Endothelial cell (in vitro differentiated cells): Measurements from ENCODE around the gene EWSR1. TPM values are rescaled to one million over a fixed set of nuclear protein-coding genes. Genes with fewer than 3 reads are reported as not detected.

Experiments
- DNase-seq: peaks from one replicate; pipeline ENCODE4 v3.0.0; 2021; ENCODE audit warnings: low spot score
- H3K27ac Mint-ChIP-seq: one replicate; pipeline ENCODE4 v1.8.0; 2021; ENCODE audit warnings: mixed read lengths, inconsistent platforms; ENCODE audit not compliant: unreplicated experiment
- H3K27me3 Mint-ChIP-seq: one replicate; pipeline ENCODE4 v1.8.0; 2021; ENCODE audit warnings: mild to moderate bottlenecking, moderate library complexity, mixed read lengths, inconsistent platforms; ENCODE audit not compliant: unreplicated experiment
- H3K36me3 Mint-ChIP-seq: one replicate; pipeline ENCODE4 v1.8.0; 2021; ENCODE audit warnings: mild to moderate bottlenecking, low read depth, mixed read lengths, inconsistent platforms; ENCODE audit not compliant: unreplicated experiment
- H3K4me1 Mint-ChIP-seq: one replicate; pipeline ENCODE4 v1.8.0; 2021; ENCODE audit warnings: mild to moderate bottlenecking, mixed read lengths, inconsistent platforms; ENCODE audit not compliant: unreplicated experiment
- H3K4me3 Mint-ChIP-seq: one replicate; pipeline ENCODE4 v1.8.0; 2021; ENCODE audit warnings: mild to moderate bottlenecking, mixed read lengths, inconsistent platforms; ENCODE audit not compliant: unreplicated experiment
- H3K9me3 Mint-ChIP-seq: one replicate; pipeline ENCODE4 v1.8.0; 2021; ENCODE audit warnings: mixed read lengths, inconsistent platforms; ENCODE audit not compliant: unreplicated experiment
- total RNA-seq: library from RNA; stranded (reverse); fragmentation: NEBNext Ultra II Directional; extraction: Animal tissue kit (Norgen Biotek cat#: 25700); gene quantifications from one replicate; pipeline ENCODE4 v1.2.1, GENCODE V29; 2021; ENCODE audit not compliant: unreplicated experiment
- TF ChIP-seq, protein P1 (sequence below): fragments of 200-600 bp; sonication (generic); IDR thresholded peaks from one replicate; pipeline ENCODE4 v1.5.0; 2021; ENCODE audit warnings: antibody characterized with exemption; ENCODE audit not compliant: unreplicated experiment

Gene EWSR1
- total RNA-seq, 1 donor from 2014 or later = 307 TPM

GRCh38 chr22:29302402-29302680, 34.3 kb downstream of the EWSR1 start:
- Mint-ChIP-seq H3K9me3 (no peaks in the 10 kb centered on the region), H3K27ac (no peak overlapping the region), H3K4me3 (no peak overlapping the region), H3K36me3 (peaks cover 38% of the 10 kb centered on the region), H3K27me3 (peaks cover 20% of the 10 kb centered on the region), H3K4me1 (peaks cover 24% of the 10 kb centered on the region)
- no peak for DNase-seq
- TF ChIP-seq, protein P1, sequence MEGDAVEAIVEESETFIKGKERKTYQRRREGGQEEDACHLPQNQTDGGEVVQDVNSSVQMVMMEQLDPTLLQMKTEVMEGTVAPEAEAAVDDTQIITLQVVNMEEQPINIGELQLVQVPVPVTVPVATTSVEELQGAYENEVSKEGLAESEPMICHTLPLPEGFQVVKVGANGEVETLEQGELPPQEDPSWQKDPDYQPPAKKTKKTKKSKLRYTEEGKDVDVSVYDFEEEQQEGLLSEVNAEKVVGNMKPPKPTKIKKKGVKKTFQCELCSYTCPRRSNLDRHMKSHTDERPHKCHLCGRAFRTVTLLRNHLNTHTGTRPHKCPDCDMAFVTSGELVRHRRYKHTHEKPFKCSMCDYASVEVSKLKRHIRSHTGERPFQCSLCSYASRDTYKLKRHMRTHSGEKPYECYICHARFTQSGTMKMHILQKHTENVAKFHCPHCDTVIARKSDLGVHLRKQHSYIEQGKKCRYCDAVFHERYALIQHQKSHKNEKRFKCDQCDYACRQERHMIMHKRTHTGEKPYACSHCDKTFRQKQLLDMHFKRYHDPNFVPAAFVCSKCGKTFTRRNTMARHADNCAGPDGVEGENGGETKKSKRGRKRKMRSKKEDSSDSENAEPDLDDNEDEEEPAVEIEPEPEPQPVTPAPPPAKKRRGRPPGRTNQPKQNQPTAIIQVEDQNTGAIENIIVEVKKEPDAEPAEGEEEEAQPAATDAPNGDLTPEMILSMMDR = no peak

- TF ChIP-seq, protein P1 = no peak
- H3K9me3 Mint-ChIP-seq = no peaks in the 10 kb centered on the region
- H3K27ac Mint-ChIP-seq = no peak overlapping the region
- peaks cover 21% of the 10 kb centered on the region for H3K27me3 Mint-ChIP-seq
- H3K36me3 Mint-ChIP-seq = peaks cover 38% of the 10 kb centered on the region
- peaks cover 24% of the 10 kb centered on the region for H3K4me1 Mint-ChIP-seq
- H3K4me3 Mint-ChIP-seq = no peak overlapping the region
- DNase-seq = no peak
Measured at GRCh38 chr22:29302681-29303465, 34.8 kb downstream of the EWSR1 start.

- Mint-ChIP-seq H3K27me3 (peaks cover 20% of the 10 kb centered on the region), H3K9me3 (no peaks in the 10 kb centered on the region), H3K27ac (peak overlapping the region; percentile 68), H3K4me1 (peaks cover 22% of the 10 kb centered on the region), H3K36me3 (peaks cover 17% of the 10 kb centered on the region), H3K4me3 (peak overlapping the region; percentile 81)
- DNase-seq = no peak
- TF ChIP-seq, protein P1 = no peak
Measured at GRCh38 chr22:29305836-29306174, 37.7 kb downstream of the EWSR1 start.

- Mint-ChIP-seq H3K27me3 (peaks cover 19% of the 10 kb centered on the region), H3K4me1 (peaks cover 20% of the 10 kb centered on the region), H3K36me3 (peaks cover 12% of the 10 kb centered on the region), H3K9me3 (no peaks in the 10 kb centered on the region), H3K4me3 (peak within 1 kb of the TSS; percentile 97), H3K27ac (peak within 1 kb of the TSS; percentile 82)
- DNase-seq = peak; percentile 88
- TF ChIP-seq, protein P1 = peak; percentile 60
Measured at GRCh38 chr22:29306175-29306834, 38.2 kb downstream of the EWSR1 start, which contains the start of gene GAS2L1. Gene GAS2L1 (plus strand): TSS chr22:29306650. CDS start chr22:29308106, 1,456 bp downstream.
